ENCODE data around the gene FAM124B.

Gene FAM124B, protein sequence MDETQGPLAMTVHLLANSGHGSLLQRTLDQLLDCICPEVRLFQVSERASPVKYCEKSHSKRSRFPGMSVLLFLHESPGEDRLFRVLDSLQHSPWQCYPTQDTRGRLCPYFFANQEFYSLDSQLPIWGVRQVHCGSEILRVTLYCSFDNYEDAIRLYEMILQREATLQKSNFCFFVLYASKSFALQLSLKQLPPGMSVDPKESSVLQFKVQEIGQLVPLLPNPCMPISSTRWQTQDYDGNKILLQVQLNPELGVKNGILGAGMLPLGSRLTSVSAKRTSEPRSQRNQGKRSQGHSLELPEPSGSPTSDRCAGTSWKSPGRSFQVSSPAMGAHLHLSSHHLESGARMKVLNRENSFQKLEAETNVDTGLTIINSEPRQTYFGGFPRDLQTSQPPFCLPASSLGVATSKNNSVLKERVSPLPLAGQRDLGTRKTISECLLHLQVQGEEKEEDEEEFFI

GRCh38 chr2:224401641-224402342 is at the start of gene FAM124B:
TSS of gene FAM124B (minus strand) at chr2:224402107. CDS start at chr2:224401768, 339 bp downstream.
- DNase-seq = peak in 1 of 4 experiments; percentile 4

DNA sequence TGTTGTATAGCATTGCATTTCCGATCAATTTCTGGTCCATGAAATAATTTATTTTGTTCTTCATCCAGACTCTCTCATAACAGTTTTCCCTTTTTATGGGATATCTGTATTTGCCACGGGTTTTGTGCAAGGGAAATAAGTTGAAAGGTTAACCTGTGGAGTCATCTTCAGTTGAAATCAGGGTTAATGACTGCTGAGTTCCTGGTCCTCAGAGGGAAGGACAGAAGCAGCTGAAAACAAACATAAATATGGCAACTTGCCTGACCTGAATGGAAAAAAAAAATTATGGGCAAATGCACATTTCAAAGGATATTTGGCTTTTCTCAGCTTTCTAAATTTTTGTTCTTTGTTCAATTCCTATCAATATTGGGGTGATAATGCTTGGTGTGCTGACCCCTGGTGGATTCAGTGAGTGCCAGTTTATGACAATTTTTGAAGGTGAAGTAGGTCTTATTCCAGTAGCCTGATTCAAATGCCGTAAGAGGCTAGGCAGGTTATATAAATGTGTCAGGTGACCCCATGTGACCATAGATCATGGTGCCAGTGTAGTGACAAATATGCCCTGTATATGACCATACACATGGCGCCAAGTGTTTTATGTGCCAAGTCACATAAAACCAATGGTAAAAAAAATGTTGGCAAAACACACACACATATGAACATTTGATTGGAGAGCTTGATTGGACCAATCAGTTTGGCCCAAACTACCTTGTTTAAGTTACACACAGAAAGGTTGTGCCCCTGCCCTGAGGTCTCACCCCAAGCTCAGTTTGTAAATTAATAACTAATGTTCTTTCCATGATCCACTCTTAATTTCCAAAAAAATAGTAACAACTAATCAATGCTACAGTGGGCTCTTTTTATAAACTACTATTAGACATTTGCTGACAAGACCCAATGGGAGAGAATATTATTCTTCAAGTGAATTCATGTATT is 47.6 kb upstream of the FAM124B start:
- DNase-seq = no peak

DNA sequence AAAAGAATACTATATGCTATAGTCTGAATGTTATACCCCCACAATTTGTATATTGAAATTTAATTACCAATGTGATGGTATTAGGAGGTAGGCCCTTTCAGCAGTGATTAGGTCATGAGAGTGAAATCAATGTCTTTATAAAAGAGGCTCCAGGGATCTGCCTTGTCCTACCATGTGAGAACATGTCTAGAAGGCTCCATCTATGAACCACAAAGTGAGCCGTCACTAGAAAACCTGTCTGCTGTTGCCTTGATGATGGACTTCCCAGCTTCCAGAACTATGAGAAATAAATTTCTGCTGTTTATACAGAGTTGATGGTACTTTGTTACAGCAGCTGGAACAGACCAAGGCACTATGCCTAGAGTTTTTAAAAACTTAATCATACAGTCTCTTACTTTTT is 46.3 kb upstream of the FAM124B start:
- no peak for DNase-seq

- no peak for DNase-seq
Measured at GRCh38 chr2:224444783-224445182, 42.9 kb upstream of the FAM124B start.

DNA sequence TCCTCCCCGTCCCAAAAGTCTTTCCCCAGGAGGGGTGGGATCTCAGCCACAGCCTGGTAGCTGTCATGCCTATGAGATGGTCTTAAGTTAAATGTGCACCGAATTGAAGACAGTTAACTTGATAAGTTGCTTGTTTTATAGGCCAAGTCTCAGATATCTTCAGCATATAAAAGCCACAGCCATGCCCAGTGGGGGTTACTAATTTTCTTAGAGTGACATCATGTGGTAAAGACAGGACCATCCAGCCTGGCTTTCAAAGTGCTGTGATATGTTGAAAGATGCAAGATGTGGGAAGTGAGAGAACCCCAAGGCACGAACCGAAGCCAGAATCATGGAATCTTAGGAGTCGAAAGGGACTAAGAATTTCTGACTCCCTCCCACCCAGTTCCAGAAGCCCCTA is 42.1 kb upstream of the FAM124B start:
- DNase-seq = no peak

GRCh38 chr2:224442071-224442967 is 40.4 kb upstream of the FAM124B start:
- no peak for DNase-seq

DNA sequence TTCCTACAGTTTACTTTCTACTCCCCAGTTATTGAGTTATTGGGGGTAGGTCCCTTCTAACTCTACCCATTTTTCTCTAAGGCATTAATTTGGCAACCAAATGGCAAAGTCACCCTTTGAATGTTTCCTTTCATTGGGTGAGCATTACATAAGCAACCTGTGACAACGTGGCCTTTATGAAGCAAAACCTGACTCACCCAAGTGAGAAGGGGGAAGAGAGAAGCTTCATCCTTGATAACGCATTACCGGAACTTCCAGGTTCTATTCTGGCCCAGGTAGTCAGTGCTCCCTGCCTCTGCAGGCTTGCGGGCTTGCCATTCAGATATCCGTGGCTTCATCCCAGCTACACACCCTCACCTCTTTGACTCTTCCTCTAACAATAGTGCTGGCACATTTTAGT is 39.1 kb upstream of the FAM124B start:
- DNase-seq = no peak

GRCh38 chr2:224438726-224439125 is 36.8 kb upstream of the FAM124B start:
- no peak for DNase-seq

DNA sequence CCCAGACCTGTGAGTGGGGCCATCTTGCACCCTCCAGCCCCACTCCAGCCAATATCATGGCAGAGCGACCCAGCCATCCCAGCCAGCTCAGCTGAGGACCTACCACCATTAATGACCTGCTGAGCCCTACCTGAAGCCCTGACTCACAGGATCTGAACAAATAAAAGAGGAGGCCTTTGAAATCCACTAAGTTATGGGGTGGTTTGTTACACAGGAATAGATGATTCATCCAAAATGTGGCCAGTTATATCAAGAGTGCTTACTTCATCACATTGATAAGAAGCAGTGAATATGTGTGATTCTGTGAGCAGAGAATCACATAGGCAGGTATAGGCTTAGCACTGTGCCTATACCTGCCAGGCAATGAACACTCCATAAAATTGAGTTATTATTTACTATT is 34.7 kb upstream of the FAM124B start:
- DNase-seq = no peak

DNA sequence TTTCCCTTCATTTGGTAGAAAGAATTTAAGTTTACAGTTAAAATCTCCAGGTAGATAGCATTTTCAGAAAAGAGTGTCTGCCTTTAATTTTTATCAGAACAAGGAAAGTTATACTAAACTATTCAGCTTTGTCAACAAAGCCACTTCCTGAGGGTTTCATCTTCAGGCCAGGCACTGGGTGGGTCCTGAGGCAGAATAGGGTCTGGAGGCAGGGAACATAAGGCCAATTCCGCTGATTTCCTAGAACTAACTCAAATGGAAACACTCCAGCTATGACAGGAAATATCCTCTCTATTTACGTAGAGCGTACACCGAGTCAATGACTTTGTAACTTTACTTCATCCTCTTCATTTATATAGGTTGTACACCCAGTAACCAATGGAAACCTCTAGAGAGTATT is 32.7 kb upstream of the FAM124B start:
- no peak for DNase-seq

GRCh38 chr2:224433442-224433841 is 31.5 kb upstream of the FAM124B start:
- no peak for DNase-seq

DNA sequence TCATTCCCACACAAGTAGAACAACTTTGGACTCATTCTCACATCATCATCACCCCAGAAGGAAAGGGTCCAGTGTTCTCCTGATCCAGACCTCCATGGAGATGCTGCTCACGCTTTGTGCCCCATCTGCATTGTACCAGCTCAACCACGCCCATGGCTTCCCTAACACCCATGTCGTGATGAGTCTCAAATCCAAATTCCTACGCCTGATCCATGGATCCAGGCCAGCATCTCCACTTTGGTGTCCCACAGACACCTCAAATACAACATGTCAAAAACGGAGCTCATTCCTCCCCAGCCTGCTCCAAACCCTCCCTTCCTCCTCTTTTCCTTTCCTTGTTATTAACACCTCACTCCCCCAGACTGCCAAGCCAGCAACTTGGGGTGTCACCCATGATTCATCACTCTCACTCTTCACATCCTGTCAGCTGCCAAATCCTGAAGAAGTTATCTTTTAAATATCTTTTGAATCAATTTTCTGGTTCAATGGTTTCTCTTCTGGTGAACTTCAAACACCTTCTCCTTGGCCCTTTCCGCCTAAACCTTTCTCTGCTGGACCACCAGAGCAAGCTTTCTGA is 30.2 kb upstream of the FAM124B start:
- DNase-seq = no peak

- no peak for DNase-seq
Measured at GRCh38 chr2:224429441-224429810, 27.5 kb upstream of the FAM124B start.

- no peak for DNase-seq
Measured at GRCh38 chr2:224428787-224429440, 27.0 kb upstream of the FAM124B start.

DNA sequence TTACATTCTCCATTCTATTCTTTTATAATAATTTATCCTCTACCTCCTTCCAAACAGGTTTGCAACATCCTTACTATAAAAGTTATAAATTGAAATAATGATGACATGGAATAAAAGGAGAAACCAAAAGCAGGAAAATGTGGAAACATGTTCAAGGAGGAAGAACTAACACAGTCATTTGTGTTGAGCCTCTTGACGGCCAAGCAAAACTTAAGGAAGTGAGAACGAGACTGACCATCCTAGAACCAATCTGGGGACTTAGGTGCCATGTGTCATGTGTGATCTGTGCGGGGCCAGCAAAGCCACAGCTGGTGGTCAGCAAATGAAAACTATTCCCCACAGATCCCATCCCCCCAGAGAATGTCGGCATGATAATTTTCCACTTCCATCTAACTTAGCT is 25.6 kb upstream of the FAM124B start:
- DNase-seq = no peak

GRCh38 chr2:224426656-224427055 is 24.7 kb upstream of the FAM124B start:
- no peak for DNase-seq

GRCh38 chr2:224421065-224421464 is 19.2 kb upstream of the FAM124B start:
- DNase-seq = no peak

- no peak for DNase-seq
Measured at GRCh38 chr2:224417947-224418346, 16.0 kb upstream of the FAM124B start.

- DNase-seq = no peak
Measured at GRCh38 chr2:224417361-224417729, 15.4 kb upstream of the FAM124B start.

DNA sequence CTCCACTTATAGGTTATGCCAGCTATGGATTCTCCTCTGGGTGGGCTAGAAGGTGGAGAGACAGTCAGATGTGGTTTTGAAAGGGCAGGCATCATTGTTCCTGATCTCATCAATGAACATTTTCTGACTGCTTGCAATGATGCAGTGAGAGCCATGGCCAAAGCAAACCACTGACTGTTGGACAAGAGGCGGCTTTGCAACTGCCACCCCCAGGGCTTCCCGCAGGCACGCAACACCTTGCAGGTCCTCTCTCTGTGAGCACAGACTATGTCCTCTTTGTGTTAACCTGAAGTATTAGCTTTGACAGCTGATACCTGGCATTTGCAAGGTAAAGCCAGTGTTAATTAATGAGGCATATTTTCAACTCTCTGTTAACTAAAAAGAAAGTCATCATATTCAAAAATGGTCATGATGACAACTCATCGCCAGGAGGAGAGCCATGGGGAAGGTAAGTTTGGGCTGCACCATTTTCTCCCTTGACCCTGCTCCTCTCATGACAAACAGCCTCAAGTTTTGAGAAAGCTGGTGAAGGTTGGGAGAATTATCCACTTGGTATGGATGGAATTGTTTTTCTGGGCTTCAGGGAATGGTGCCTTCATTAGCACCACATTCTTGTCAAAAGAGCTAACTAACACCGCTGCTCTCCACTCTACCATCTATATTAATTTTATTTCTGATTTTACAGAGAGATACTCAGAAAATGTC is 14.9 kb upstream of the FAM124B start:
- no peak for DNase-seq

- DNase-seq = no peak
Measured at GRCh38 chr2:224413381-224413780, 11.5 kb upstream of the FAM124B start.

Data from activated CD4-positive, CD25-positive, alpha-beta regulatory T cell (primary cell).